ENCODE data around the gene KLF1.

The KLF1 gene

GRCh38 chr19:12880551-12881171 lies 6.3 kb downstream of the KLF1 start (continued):
- TF ChIP-seq ZNF580 (tag by site-specific recombination; IDR thresholded peaks at IDR 0.05) (peak; percentile 76), SP7 (tag by site-specific recombination; IDR thresholded peaks at IDR 0.05) (0 out of 2 replicates have a peak, but pooled peaks have one; percentile 33), ZNF830 (tag by site-specific recombination; IDR thresholded peaks at IDR 0.05; ENCODE audit: low read depth) (no peak), ZNF138 (tag by site-specific recombination; IDR thresholded peaks at IDR 0.05; ENCODE audit: borderline replicate concordance) (no peak), ZNF248 (tag by site-specific recombination; IDR thresholded peaks at IDR 0.05) (no peak), ZFHX2 (tag by site-specific recombination; conservative IDR thresholded peaks at IDR 0.05) (peak; percentile 53), ZBTB7A (tag by site-specific recombination; IDR thresholded peaks at IDR 0.05; ENCODE audit: low read depth) (peak; percentile 61; the same call in 1 of the 2 replicates)
- TF ChIP-seq, protein P1, sequence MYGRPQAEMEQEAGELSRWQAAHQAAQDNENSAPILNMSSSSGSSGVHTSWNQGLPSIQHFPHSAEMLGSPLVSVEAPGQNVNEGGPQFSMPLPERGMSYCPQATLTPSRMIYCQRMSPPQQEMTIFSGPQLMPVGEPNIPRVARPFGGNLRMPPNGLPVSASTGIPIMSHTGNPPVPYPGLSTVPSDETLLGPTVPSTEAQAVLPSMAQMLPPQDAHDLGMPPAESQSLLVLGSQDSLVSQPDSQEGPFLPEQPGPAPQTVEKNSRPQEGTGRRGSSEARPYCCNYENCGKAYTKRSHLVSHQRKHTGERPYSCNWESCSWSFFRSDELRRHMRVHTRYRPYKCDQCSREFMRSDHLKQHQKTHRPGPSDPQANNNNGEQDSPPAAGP (tag by site-specific recombination; IDR thresholded peaks at IDR 0.05) = 0 out of 2 replicates have a peak, but pooled peaks have one; percentile 11

DNA sequence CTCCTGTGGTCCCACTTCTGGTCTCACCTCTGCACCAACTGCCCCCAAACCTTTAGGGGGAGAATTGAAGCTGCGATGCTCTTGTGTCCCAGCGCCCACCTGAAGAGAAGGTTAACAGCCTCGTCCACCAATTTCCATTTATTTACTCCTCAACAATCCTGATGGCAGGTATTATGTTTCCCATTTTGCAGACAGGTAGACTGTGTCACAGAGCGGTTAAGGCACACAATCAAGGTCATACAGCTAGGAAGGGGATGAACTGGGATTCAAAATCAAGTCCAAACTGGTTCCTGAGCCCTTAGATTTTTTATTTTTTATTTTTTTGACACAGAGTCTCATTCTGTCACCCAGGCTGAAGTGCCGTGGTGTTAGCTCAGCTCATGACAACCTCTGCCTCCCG lies 11.9 kb downstream of the KLF1 start:
- Histone ChIP-seq H3K36me3 (ENCODE audit: control insufficient read depth in 2 of 2, insufficient read depth in 1 of 2, low read length in 2 of 2) (peaks cover 0 to 37% of the 10 kb centered on the region in 2 experiments; a peak in 2 of 3 replicates), H3K9me3 (ENCODE audit: control insufficient read depth, insufficient read depth, low read depth, low read length) (no peaks in the 10 kb centered on the region), H3K4me3 (ENCODE audit: low read depth, low read length) (no peak overlapping the region), H3K4me1 (ENCODE audit: control insufficient read depth, insufficient read depth, low read length) (no peaks in the 10 kb centered on the region), H3K27ac (ENCODE audit: extremely low read depth, low read depth, low read length) (no peak overlapping the region)
- ChIA-PET POLR2A (interaction anchor here (1.0 kb wide), 1 partner anchor 10 kb away, joined by 3 read pairs; no protein-coding TSS in a partner anchor), CTCF (no interaction called here)
- TF ChIP-seq GLIS2 (tag by site-specific recombination; IDR thresholded peaks at IDR 0.05) = no peak
- TF ChIP-seq, protein P2, sequence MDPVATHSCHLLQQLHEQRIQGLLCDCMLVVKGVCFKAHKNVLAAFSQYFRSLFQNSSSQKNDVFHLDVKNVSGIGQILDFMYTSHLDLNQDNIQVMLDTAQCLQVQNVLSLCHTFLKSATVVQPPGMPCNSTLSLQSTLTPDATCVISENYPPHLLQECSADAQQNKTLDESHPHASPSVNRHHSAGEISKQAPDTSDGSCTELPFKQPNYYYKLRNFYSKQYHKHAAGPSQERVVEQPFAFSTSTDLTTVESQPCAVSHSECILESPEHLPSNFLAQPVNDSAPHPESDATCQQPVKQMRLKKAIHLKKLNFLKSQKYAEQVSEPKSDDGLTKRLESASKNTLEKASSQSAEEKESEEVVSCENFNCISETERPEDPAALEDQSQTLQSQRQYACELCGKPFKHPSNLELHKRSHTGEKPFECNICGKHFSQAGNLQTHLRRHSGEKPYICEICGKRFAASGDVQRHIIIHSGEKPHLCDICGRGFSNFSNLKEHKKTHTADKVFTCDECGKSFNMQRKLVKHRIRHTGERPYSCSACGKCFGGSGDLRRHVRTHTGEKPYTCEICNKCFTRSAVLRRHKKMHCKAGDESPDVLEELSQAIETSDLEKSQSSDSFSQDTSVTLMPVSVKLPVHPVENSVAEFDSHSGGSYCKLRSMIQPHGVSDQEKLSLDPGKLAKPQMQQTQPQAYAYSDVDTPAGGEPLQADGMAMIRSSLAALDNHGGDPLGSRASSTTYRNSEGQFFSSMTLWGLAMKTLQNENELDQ (tag by site-specific recombination; IDR thresholded peaks at IDR 0.05; ENCODE audit: low read depth) = no peak
- TF ChIP-seq HIC1 (tag by site-specific recombination; IDR thresholded peaks at IDR 0.05) = no peak
- TF ChIP-seq ZNF76 (tag by site-specific recombination; IDR thresholded peaks at IDR 0.05; ENCODE audit: borderline replicate concordance, low read depth) = no peak
- TF ChIP-seq ZBTB7A (tag by site-specific recombination; IDR thresholded peaks at IDR 0.05; ENCODE audit: low read depth) = no peak
- no peak for TF ChIP-seq ZNF747 (tag by site-specific recombination; IDR thresholded peaks at IDR 0.05)
- no peak for TF ChIP-seq TSHZ1 (tag by site-specific recombination; IDR thresholded peaks at IDR 0.05; ENCODE audit: borderline replicate concordance)
- TF ChIP-seq ZNF202 (tag by site-specific recombination; IDR thresholded peaks at IDR 0.05; ENCODE audit: borderline replicate concordance) = no peak
- TF ChIP-seq ZNF473 (tag by site-specific recombination; IDR thresholded peaks at IDR 0.05) = no peak
- no peak for TF ChIP-seq ZNF792 (tag by site-specific recombination; IDR thresholded peaks at IDR 0.05)
- no peak for TF ChIP-seq HOXD13 (CRISPR knock-in tag; IDR thresholded peaks at IDR 0.05; ENCODE audit: borderline replicate concordance)
- no peak for TF ChIP-seq YY1 (tag by site-specific recombination; IDR thresholded peaks at IDR 0.05)
- TF ChIP-seq ZNF513 (tag by site-specific recombination; IDR thresholded peaks at IDR 0.05) = no peak
- no peak for TF ChIP-seq ZNF596 (tag by site-specific recombination; IDR thresholded peaks at IDR 0.05)
- TF ChIP-seq OVOL3 (tag by site-specific recombination; IDR thresholded peaks at IDR 0.05) = no peak
- no peak for TF ChIP-seq ZNF155 (tag by site-specific recombination; IDR thresholded peaks at IDR 0.05)
- TF ChIP-seq ZNF48 (tag by site-specific recombination; IDR thresholded peaks at IDR 0.05) = no peak
- no peak for TF ChIP-seq ZBTB17 (tag by site-specific recombination; IDR thresholded peaks at IDR 0.05)

Data from HEK293 (cell line).